Measurements from ENCODE around the gene PROSER3. TPM values are rescaled to one million over a fixed set of nuclear protein-coding genes. Genes with fewer than 3 reads are reported as not detected.

Gene PROSER3
- total and polyA plus RNA-seq, 2 of the 13 experiments (the other 11 are each of a cell fraction or from before 2014, with no cell fraction given): 5.1 to 5.7 TPM

GRCh38 chr19:35745328-35746086 lies 12.5 kb upstream of the PROSER3 start, which contains the start of the genes PSENEN and U2AF1L4 (continued):
- TF ChIP-seq PAXIP1 (CRISPR knock-in tag; conservative IDR thresholded peaks at IDR 0.05) (0 out of 2 replicates have a peak, but pooled peaks have one; percentile 6), HNRNPLL (IDR thresholded peaks at IDR 0.05; ENCODE audit: low read depth, low read length, poor library complexity, severe bottlenecking) (peak; percentile 41), PHF8 (CRISPR knock-in tag; IDR thresholded peaks at IDR 0.05) (0 out of 2 replicates have a peak, but pooled peaks have one; percentile 23), SP4 (CRISPR knock-in tag; IDR thresholded peaks at IDR 0.05) (peak; percentile 31; the same call in 1 of the 2 replicates), ZSCAN20 (CRISPR knock-in tag; IDR thresholded peaks at IDR 0.05; ENCODE audit: borderline replicate concordance) (no peak), MXI1 (IDR thresholded peaks at IDR 0.05; ENCODE audit: borderline replicate concordance, low read depth, low read length) (peak; percentile 86; the same call in 2 of the 3 replicates), ZNF574 (CRISPR knock-in tag; IDR thresholded peaks at IDR 0.05) (peak; percentile 48), POLR2G (IDR thresholded peaks at IDR 0.05; ENCODE audit: low read depth, low read length) (peak; percentile 70), ZNF724P (CRISPR knock-in tag; IDR thresholded peaks at IDR 0.05; ENCODE audit: borderline replicate concordance) (no peak), MNT (IDR thresholded peaks at IDR 0.05) (no peak), MXD1 (CRISPR knock-in tag; IDR thresholded peaks at IDR 0.05) (no peak), ZBTB7B (CRISPR knock-in tag; IDR thresholded peaks at IDR 0.05) (peak; percentile 52; the same call in 1 of the 2 replicates), BCL3 (CRISPR knock-in tag; IDR thresholded peaks at IDR 0.05) (0 out of 2 replicates have a peak, but pooled peaks have one; percentile 22), NAIF1 (CRISPR knock-in tag; IDR thresholded peaks at IDR 0.05; ENCODE audit: borderline replicate concordance) (0 out of 2 replicates have a peak, but pooled peaks have one; percentile 36), KDM5A (IDR thresholded peaks at IDR 0.05; ENCODE audit: borderline replicate concordance, low read length) (peak; percentile 25; the same call in 1 of the 2 replicates), GMEB1 (CRISPR knock-in tag; IDR thresholded peaks at IDR 0.05; ENCODE audit: borderline replicate concordance) (peak; percentile 75)

Measured in HepG2 (cell line).